22Rv1 (cell line): ENCODE data around the gene PMP22.

Experiments
- CTCF ChIP-seq: fragments of 450-650 bp; IDR thresholded peaks from 2 replicates; pipeline ENCODE4 v1.5.1; 2017; ENCODE audit warnings: mild to moderate bottlenecking
- ZFX ChIP-seq: fragments of 450-650 bp; IDR thresholded peaks from 2 replicates; pipeline ENCODE4 v1.6.1; 2017; ENCODE audit warnings: antibody characterized with exemption, borderline replicate concordance

- TF ChIP-seq CTCF (no peak), ZFX (no peak)
Observed at GRCh38 chr17:15181333-15181732, 83.8 kb downstream of the PMP22 start.
